Measurements from ENCODE around the gene NINL. TPM values are rescaled to one million over a fixed set of nuclear protein-coding genes. Genes with fewer than 3 reads are reported as not detected.

Gene NINL
- total RNA-seq, 1 experiment from 2014 or later: 7.2 TPM

DNA sequence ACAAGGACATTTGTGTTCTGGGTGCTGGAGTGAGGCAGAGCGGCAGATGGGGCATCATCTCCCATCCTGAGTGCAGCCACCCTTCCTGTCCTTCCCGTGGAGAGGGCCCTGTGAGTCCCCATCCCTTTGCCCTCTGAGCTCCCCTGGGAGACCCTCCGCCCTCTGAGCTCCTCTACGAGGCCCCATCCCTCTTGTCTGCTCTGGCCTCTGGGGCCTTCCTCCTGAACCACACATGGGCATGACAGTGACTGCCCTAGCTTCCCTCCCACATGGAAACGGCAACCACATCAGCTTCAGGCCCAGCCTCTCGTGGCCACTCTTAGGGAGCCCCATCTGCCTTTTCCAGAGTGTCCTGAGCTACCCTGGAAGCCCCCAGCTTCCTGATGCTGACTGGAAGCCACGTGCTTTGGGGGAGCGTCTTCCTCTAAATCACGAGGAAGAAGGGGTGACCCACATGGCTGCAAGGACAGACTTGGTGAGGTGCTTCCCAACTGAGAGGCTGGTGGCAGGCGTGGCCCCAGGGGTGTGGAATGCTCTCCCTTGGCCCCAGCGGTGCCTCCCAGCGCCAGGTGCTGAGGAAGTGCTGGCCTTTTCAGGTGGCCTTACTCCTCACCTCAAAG lies 125.3 kb downstream of the NINL start:
- H3K9me2 ChIP-seq (ENCODE audit: insufficient read depth): no peaks in the 10 kb centered on the region
- H4K20me1 ChIP-seq (ENCODE audit: insufficient read depth): no peaks in the 10 kb centered on the region
- ChIA-PET CTCF (no interaction called here), RAD21 (ENCODE audit: low non-redundant PET in 1 of 2, low total read pairs in 2 of 2, uncharacterized antibody in 2 of 2, unreplicated experiment in 2 of 2) (no interaction called here), POLR2A (no interaction called here)
- H3K9ac ChIP-seq (ENCODE audit: low read length): no peak overlapping the region
- BruUV-seq (replicated peaks): no TSS peak
- no peak for TF ChIP-seq POLR2AphosphoS5 (IDR thresholded peaks at IDR 0.05; ENCODE audit: low read depth, low read length)
- TF ChIP-seq YY1 (IDR thresholded peaks at IDR 0.05; ENCODE audit: extremely low read depth, insufficient replicate concordance, low read depth, low read length): no peak
- TF ChIP-seq, protein P1, sequence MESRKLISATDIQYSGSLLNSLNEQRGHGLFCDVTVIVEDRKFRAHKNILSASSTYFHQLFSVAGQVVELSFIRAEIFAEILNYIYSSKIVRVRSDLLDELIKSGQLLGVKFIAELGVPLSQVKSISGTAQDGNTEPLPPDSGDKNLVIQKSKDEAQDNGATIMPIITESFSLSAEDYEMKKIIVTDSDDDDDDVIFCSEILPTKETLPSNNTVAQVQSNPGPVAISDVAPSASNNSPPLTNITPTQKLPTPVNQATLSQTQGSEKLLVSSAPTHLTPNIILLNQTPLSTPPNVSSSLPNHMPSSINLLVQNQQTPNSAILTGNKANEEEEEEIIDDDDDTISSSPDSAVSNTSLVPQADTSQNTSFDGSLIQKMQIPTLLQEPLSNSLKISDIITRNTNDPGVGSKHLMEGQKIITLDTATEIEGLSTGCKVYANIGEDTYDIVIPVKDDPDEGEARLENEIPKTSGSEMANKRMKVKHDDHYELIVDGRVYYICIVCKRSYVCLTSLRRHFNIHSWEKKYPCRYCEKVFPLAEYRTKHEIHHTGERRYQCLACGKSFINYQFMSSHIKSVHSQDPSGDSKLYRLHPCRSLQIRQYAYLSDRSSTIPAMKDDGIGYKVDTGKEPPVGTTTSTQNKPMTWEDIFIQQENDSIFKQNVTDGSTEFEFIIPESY (IDR thresholded peaks at IDR 0.05; ENCODE audit: extremely low read depth, insufficient replicate concordance, low read length): no peak
- TF ChIP-seq, protein P2, sequence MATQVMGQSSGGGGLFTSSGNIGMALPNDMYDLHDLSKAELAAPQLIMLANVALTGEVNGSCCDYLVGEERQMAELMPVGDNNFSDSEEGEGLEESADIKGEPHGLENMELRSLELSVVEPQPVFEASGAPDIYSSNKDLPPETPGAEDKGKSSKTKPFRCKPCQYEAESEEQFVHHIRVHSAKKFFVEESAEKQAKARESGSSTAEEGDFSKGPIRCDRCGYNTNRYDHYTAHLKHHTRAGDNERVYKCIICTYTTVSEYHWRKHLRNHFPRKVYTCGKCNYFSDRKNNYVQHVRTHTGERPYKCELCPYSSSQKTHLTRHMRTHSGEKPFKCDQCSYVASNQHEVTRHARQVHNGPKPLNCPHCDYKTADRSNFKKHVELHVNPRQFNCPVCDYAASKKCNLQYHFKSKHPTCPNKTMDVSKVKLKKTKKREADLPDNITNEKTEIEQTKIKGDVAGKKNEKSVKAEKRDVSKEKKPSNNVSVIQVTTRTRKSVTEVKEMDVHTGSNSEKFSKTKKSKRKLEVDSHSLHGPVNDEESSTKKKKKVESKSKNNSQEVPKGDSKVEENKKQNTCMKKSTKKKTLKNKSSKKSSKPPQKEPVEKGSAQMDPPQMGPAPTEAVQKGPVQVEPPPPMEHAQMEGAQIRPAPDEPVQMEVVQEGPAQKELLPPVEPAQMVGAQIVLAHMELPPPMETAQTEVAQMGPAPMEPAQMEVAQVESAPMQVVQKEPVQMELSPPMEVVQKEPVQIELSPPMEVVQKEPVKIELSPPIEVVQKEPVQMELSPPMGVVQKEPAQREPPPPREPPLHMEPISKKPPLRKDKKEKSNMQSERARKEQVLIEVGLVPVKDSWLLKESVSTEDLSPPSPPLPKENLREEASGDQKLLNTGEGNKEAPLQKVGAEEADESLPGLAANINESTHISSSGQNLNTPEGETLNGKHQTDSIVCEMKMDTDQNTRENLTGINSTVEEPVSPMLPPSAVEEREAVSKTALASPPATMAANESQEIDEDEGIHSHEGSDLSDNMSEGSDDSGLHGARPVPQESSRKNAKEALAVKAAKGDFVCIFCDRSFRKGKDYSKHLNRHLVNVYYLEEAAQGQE (IDR thresholded peaks at IDR 0.05; ENCODE audit: low read depth): no peak
- no peak for TF ChIP-seq RAD21 (IDR thresholded peaks at IDR 0.05; ENCODE audit: low read depth)
- TF ChIP-seq, protein P3, sequence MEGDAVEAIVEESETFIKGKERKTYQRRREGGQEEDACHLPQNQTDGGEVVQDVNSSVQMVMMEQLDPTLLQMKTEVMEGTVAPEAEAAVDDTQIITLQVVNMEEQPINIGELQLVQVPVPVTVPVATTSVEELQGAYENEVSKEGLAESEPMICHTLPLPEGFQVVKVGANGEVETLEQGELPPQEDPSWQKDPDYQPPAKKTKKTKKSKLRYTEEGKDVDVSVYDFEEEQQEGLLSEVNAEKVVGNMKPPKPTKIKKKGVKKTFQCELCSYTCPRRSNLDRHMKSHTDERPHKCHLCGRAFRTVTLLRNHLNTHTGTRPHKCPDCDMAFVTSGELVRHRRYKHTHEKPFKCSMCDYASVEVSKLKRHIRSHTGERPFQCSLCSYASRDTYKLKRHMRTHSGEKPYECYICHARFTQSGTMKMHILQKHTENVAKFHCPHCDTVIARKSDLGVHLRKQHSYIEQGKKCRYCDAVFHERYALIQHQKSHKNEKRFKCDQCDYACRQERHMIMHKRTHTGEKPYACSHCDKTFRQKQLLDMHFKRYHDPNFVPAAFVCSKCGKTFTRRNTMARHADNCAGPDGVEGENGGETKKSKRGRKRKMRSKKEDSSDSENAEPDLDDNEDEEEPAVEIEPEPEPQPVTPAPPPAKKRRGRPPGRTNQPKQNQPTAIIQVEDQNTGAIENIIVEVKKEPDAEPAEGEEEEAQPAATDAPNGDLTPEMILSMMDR (IDR thresholded peaks at IDR 0.05 in 2 of 3, conservative IDR thresholded peaks at IDR 0.05 in 1 of 3; ENCODE audit: borderline replicate concordance in 1 of 3, insufficient read depth in 1 of 3, low read depth in 2 of 3, low read length in 2 of 3): no peak
- no peak for TF ChIP-seq SRF (IDR thresholded peaks at IDR 0.05; ENCODE audit: low read depth)
- TF ChIP-seq, protein P4, sequence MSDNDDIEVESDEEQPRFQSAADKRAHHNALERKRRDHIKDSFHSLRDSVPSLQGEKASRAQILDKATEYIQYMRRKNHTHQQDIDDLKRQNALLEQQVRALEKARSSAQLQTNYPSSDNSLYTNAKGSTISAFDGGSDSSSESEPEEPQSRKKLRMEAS (IDR thresholded peaks at IDR 0.05): no peak
- TF ChIP-seq SIN3A (IDR thresholded peaks at IDR 0.05; ENCODE audit: low read depth): no peak
- no peak for TF ChIP-seq EGR1 (IDR thresholded peaks at IDR 0.05; ENCODE audit: low read depth)
- no peak for TF ChIP-seq TCF7L2 (IDR thresholded peaks at IDR 0.05; ENCODE audit: borderline replicate concordance, extremely low read depth, insufficient read depth, insufficient read length)
- no peak for TF ChIP-seq JUND (IDR thresholded peaks at IDR 0.05)
- no peak for TF ChIP-seq ELF1 (IDR thresholded peaks at IDR 0.05; ENCODE audit: borderline replicate concordance, low read depth)
- H3K4me2 ChIP-seq (ENCODE audit: low read length): no peak overlapping the region
- no peak overlapping the region for H3K27ac ChIP-seq (ENCODE audit: low read depth, low read length)
- ATAC-seq (no peak), DNase-seq (ENCODE audit: low read depth, low spot score) (no peak)
- H3K36me3 ChIP-seq (ENCODE audit: control insufficient read depth in 1 of 2, insufficient read depth in 2 of 2, low read length in 2 of 2): no peaks in the 10 kb centered on the region; a peak in 1 of 4 replicates
- intact Hi-C loops (cut with micrococcal nuclease): no loop called here
- H3K27me3 ChIP-seq (ENCODE audit: insufficient read depth, low read length): no peaks in the 10 kb centered on the region
- no peaks in the 10 kb centered on the region for H3K9me3 ChIP-seq (ENCODE audit: control insufficient read depth in 1 of 2, insufficient read depth in 1 of 2, low read depth in 1 of 2, low read length in 2 of 2)
- H3K4me3 ChIP-seq (replicated peaks in 1 of 2; ENCODE audit: low read depth in 1 of 2, low read length in 2 of 2): no peak overlapping the region
- no peaks in the 10 kb centered on the region for H3K4me1 ChIP-seq (ENCODE audit: control insufficient read depth in 1 of 2, insufficient read depth in 2 of 2, low read length in 2 of 2)
- no peak overlapping the region for H2AFZ ChIP-seq (ENCODE audit: low read depth, low read length, poor library complexity, severe bottlenecking)
- H3K79me2 ChIP-seq (ENCODE audit: insufficient read depth, low read length): no peaks in the 10 kb centered on the region
